Activated naive CD8-positive, alpha-beta T cell treated with anti-CD3 and anti-CD28 coated beads, Interleukin-2, amount 50 U/mL, for 24 hours (primary cell): ENCODE data around the gene IL10RB.
A peak's percentile ranks its signal among the peaks of the same experiment; 100 is the strongest.

Source experiments
- ATAC-seq: fragments of 150-1000 bp; cut with Tn5 transposase; one replicate; pipeline ENCODE4 v1.10.0; 2021
- DNase-seq: peaks from one replicate; pipeline ENCODE4 v3.0.0; 2021
- H3K27ac Mint-ChIP-seq: one replicate; pipeline ENCODE4 v1.8.0; 2021; ENCODE audit warnings: mild to moderate bottlenecking, mixed read lengths
- H3K27me3 Mint-ChIP-seq: one replicate; pipeline ENCODE4 v1.8.0; 2021; ENCODE audit warnings: mixed read lengths
- H3K36me3 Mint-ChIP-seq: one replicate; pipeline ENCODE4 v1.8.0; 2021; ENCODE audit warnings: low read depth, mixed read lengths
- H3K4me1 Mint-ChIP-seq: one replicate; pipeline ENCODE4 v1.8.0; 2021; ENCODE audit warnings: mixed read lengths
- H3K4me3 Mint-ChIP-seq: one replicate; pipeline ENCODE4 v1.8.0; 2021; ENCODE audit warnings: mild to moderate bottlenecking, moderate library complexity, mixed read lengths
- H3K9me3 Mint-ChIP-seq: one replicate; pipeline ENCODE4 v1.8.0; 2021; ENCODE audit warnings: mixed read lengths

The IL10RB gene

DNA sequence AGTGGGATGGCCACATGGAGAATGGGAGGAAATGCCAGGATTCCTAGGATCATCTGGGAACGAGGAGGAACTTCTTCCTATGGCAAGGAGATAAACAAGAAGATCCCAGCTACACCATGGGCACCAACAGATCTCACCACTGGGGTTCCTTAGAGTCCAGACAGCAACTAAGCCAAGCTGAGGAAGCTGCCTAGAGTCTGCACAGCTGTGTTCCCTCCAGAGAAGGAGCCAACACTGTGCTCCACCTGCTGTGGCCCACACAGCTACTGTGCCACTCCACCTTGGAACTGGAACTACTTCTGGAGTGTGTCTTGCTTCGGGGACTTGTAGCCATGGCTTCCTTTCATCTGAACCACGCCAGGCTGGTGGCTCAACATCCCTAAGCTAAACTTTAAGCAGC, 64.6 kb downstream of the IL10RB start:
- no peak for DNase-seq
- Mint-ChIP-seq H3K4me3 (no peak overlapping the region), H3K36me3 (peaks cover 17% of the 10 kb centered on the region), H3K9me3 (peaks cover 14% of the 10 kb centered on the region), H3K4me1 (peaks cover 67% of the 10 kb centered on the region), H3K27me3 (no peaks in the 10 kb centered on the region), H3K27ac (no peak overlapping the region)
- ATAC-seq = no peak

DNA sequence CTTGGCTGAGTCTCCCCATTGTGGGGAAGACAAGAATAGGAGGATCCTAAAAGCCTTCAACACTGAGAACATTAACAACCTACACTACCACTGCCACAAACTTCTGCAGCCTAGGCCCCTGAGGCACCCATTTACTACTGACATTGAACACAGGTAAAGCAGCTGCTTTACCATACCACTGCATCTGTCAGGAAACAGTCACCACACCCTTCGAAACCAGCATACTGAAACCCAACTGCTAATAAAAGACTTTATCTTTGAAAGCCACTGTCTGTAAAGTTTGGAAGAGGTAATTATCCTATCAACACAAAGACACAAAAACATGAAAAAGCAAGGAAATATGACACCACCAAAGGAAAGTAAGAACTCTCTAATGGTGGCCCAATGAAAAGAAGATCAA, 66.0 kb downstream of the IL10RB start:
- Mint-ChIP-seq H3K27ac (peak overlapping the region; percentile 8), H3K36me3 (peaks cover 17% of the 10 kb centered on the region)

GRCh38 chr21:33334191-33334590, 68.0 kb downstream of the IL10RB start:
- DNase-seq (no peak), ATAC-seq (no peak)
- peaks cover 14% of the 10 kb centered on the region for H3K9me3 Mint-ChIP-seq
- H3K27ac Mint-ChIP-seq = no peak overlapping the region
- no peaks in the 10 kb centered on the region for H3K27me3 Mint-ChIP-seq
- peaks cover 43% of the 10 kb centered on the region for H3K4me1 Mint-ChIP-seq
- no peak overlapping the region for H3K4me3 Mint-ChIP-seq
- peaks cover 18% of the 10 kb centered on the region for H3K36me3 Mint-ChIP-seq

More for the DNA sequence above, 66.0 kb downstream of the IL10RB start:
- H3K4me3 Mint-ChIP-seq = no peak overlapping the region
- peaks cover 58% of the 10 kb centered on the region for H3K4me1 Mint-ChIP-seq
- H3K9me3 Mint-ChIP-seq = peaks cover 14% of the 10 kb centered on the region
- no peaks in the 10 kb centered on the region for H3K27me3 Mint-ChIP-seq
- ATAC-seq (no peak), DNase-seq (no peak)

GRCh38 chr21:33334824-33335223, 68.7 kb downstream of the IL10RB start:
- no peak overlapping the region for H3K4me3 Mint-ChIP-seq
- H3K36me3 Mint-ChIP-seq = peaks cover 18% of the 10 kb centered on the region
- no peak overlapping the region for H3K27ac Mint-ChIP-seq
- H3K9me3 Mint-ChIP-seq = peaks cover 14% of the 10 kb centered on the region
- DNase-seq (no peak), ATAC-seq (no peak)
- no peaks in the 10 kb centered on the region for H3K27me3 Mint-ChIP-seq
- H3K4me1 Mint-ChIP-seq = peaks cover 40% of the 10 kb centered on the region

- H3K4me1 Mint-ChIP-seq = peaks cover 8% of the 10 kb centered on the region
- no peak overlapping the region for H3K4me3 Mint-ChIP-seq
- no peaks in the 10 kb centered on the region for H3K9me3 Mint-ChIP-seq
- H3K27ac Mint-ChIP-seq = no peak overlapping the region
- DNase-seq (no peak), ATAC-seq (no peak)
- peaks cover 17% of the 10 kb centered on the region for H3K36me3 Mint-ChIP-seq
- no peaks in the 10 kb centered on the region for H3K27me3 Mint-ChIP-seq
Observed at GRCh38 chr21:33339135-33339534, 73.0 kb downstream of the IL10RB start.

GRCh38 chr21:33339918-33340317, 73.8 kb downstream of the IL10RB start:
- DNase-seq = no peak
- Mint-ChIP-seq H3K36me3 (peaks cover 17% of the 10 kb centered on the region), H3K27ac (no peak overlapping the region), H3K27me3 (no peaks in the 10 kb centered on the region), H3K4me1 (peaks cover 6% of the 10 kb centered on the region), H3K9me3 (no peaks in the 10 kb centered on the region), H3K4me3 (no peak overlapping the region)
- ATAC-seq = no peak

- H3K4me1 Mint-ChIP-seq = peaks cover 7% of the 10 kb centered on the region
- no peak overlapping the region for H3K27ac Mint-ChIP-seq
- ATAC-seq (no peak), DNase-seq (no peak)
- peaks cover 33% of the 10 kb centered on the region for H3K36me3 Mint-ChIP-seq
- H3K9me3 Mint-ChIP-seq = no peaks in the 10 kb centered on the region
- no peaks in the 10 kb centered on the region for H3K27me3 Mint-ChIP-seq
- H3K4me3 Mint-ChIP-seq = no peak overlapping the region
Observed at GRCh38 chr21:33345751-33346238, 79.6 kb downstream of the IL10RB start.
